ENCODE measurements around the gene GDPD5. TPM values are rescaled to one million over a fixed set of nuclear protein-coding genes. Genes with fewer than 3 reads are reported as not detected.

The GDPD5 gene
- total and polyA plus RNA-seq, 2 donors (not counting 1 experiment from before 2014, with no cell fraction given), result 2.5 to 3.1 TPM

GRCh38 chr11:75428281-75428724, 97.4 kb downstream of the GDPD5 start:
- Histone ChIP-seq H3K79me2 (ENCODE audit: control insufficient read depth, insufficient read depth, low read length) (no peaks in the 10 kb centered on the region), H3K27ac (ENCODE audit: insufficient read depth, low read length) (no peak overlapping the region), H3K27me3 (ENCODE audit: control insufficient read depth, insufficient read depth, low read length) (peaks cover 34% of the 10 kb centered on the region), H4K20me1 (ENCODE audit: control insufficient read depth, extremely low read depth, insufficient read depth, low read length) (no peaks in the 10 kb centered on the region), H3K4me3 (replicated peaks in 1 of 4; ENCODE audit: control extremely low read depth in 1 of 4, insufficient read depth in 1 of 4, low read depth in 3 of 4, low read length in 4 of 4) (peak overlapping the region in 3 of 4 experiments; percentile 35 to 51 (median 48)), H3K4me2 (ENCODE audit: extremely low read depth, insufficient read depth, low read length) (peak overlapping the region; percentile 62), H2AFZ (ENCODE audit: low read length) (peak overlapping the region; percentile 60), H3K36me3 (ENCODE audit: control insufficient read depth, insufficient read depth, low read length) (no peaks in the 10 kb centered on the region), H3K4me1 (ENCODE audit: control insufficient read depth, extremely low read depth, insufficient read depth, low read length) (no peaks in the 10 kb centered on the region), H3K9me3 (ENCODE audit: control insufficient read depth, insufficient read depth, low read depth, low read length) (no peaks in the 10 kb centered on the region), H3K9ac (ENCODE audit: insufficient read depth, low read length) (peak overlapping the region; percentile 39)
- TF ChIP-seq CTCF (conservative IDR thresholded peaks at IDR 0.05 in 1 of 2, IDR thresholded peaks at IDR 0.05 in 1 of 2; ENCODE audit: low read depth in 1 of 2, low read length in 2 of 2), result no peak
- TF ChIP-seq EZH2 (IDR thresholded peaks at IDR 0.05; ENCODE audit: low read length, missing control alignments), result no peak
- DNase-seq (ENCODE audit: low read depth in 2 of 2), result peak; percentile 83 to 90

GRCh38 chr11:75427181-75427580, 98.6 kb downstream of the GDPD5 start:
- Histone ChIP-seq H3K9me3 (ENCODE audit: control insufficient read depth, insufficient read depth, low read depth, low read length) (no peaks in the 10 kb centered on the region), H3K9ac (ENCODE audit: insufficient read depth, low read length) (no peak overlapping the region), H3K4me2 (ENCODE audit: extremely low read depth, insufficient read depth, low read length) (no peak overlapping the region), H3K79me2 (ENCODE audit: control insufficient read depth, insufficient read depth, low read length) (no peaks in the 10 kb centered on the region), H3K36me3 (ENCODE audit: control insufficient read depth, insufficient read depth, low read length) (no peaks in the 10 kb centered on the region), H3K27me3 (ENCODE audit: control insufficient read depth, insufficient read depth, low read length) (peaks cover 24% of the 10 kb centered on the region), H4K20me1 (ENCODE audit: control insufficient read depth, extremely low read depth, insufficient read depth, low read length) (no peaks in the 10 kb centered on the region), H3K4me3 (replicated peaks in 1 of 4; ENCODE audit: control extremely low read depth in 1 of 4, insufficient read depth in 1 of 4, low read depth in 3 of 4, low read length in 4 of 4) (no peak overlapping the region), H3K4me1 (ENCODE audit: control insufficient read depth, extremely low read depth, insufficient read depth, low read length) (no peaks in the 10 kb centered on the region), H2AFZ (ENCODE audit: low read length) (no peak overlapping the region), H3K27ac (ENCODE audit: insufficient read depth, low read length) (no peak overlapping the region)
- TF ChIP-seq EZH2 (IDR thresholded peaks at IDR 0.05; ENCODE audit: low read length, missing control alignments) (no peak), CTCF (conservative IDR thresholded peaks at IDR 0.05 in 1 of 2, IDR thresholded peaks at IDR 0.05 in 1 of 2; ENCODE audit: low read depth in 1 of 2, low read length in 2 of 2) (no peak)
- DNase-seq (ENCODE audit: low read depth in 2 of 2), result no peak

GRCh38 chr11:75426720-75427086, 99.0 kb downstream of the GDPD5 start:
- TF ChIP-seq EZH2 (IDR thresholded peaks at IDR 0.05; ENCODE audit: low read length, missing control alignments) (no peak), CTCF (conservative IDR thresholded peaks at IDR 0.05 in 1 of 2, IDR thresholded peaks at IDR 0.05 in 1 of 2; ENCODE audit: low read depth in 1 of 2, low read length in 2 of 2) (no peak)
- no peak overlapping the region for H3K27ac ChIP-seq (ENCODE audit: insufficient read depth, low read length)
- H3K9ac ChIP-seq (ENCODE audit: insufficient read depth, low read length), result no peak overlapping the region
- no peak overlapping the region for H3K4me2 ChIP-seq (ENCODE audit: extremely low read depth, insufficient read depth, low read length)
- no peak overlapping the region for H3K4me3 ChIP-seq (replicated peaks in 1 of 4; ENCODE audit: control extremely low read depth in 1 of 4, insufficient read depth in 1 of 4, low read depth in 3 of 4, low read length in 4 of 4)
- H3K79me2 ChIP-seq (ENCODE audit: control insufficient read depth, insufficient read depth, low read length), result no peaks in the 10 kb centered on the region
- H3K9me3 ChIP-seq (ENCODE audit: control insufficient read depth, insufficient read depth, low read depth, low read length), result no peaks in the 10 kb centered on the region
- H3K4me1 ChIP-seq (ENCODE audit: control insufficient read depth, extremely low read depth, insufficient read depth, low read length), result no peaks in the 10 kb centered on the region
- H3K36me3 ChIP-seq (ENCODE audit: control insufficient read depth, insufficient read depth, low read length), result no peaks in the 10 kb centered on the region
- no peak for DNase-seq (ENCODE audit: low read depth in 2 of 2)
- peaks cover 21% of the 10 kb centered on the region for H3K27me3 ChIP-seq (ENCODE audit: control insufficient read depth, insufficient read depth, low read length)
- H4K20me1 ChIP-seq (ENCODE audit: control insufficient read depth, extremely low read depth, insufficient read depth, low read length), result no peaks in the 10 kb centered on the region
- H2AFZ ChIP-seq (ENCODE audit: low read length), result no peak overlapping the region

Data from fibroblast of lung (primary cell).